Prostate gland (tissue), 2 donors: ENCODE results near the gene SCN7A.

Experiments used
- CTCF ChIP-seq, 4 experiments: fragments of 200-600 bp in 2 of 4; fragments of 450-650 bp in 2 of 4; sonication (generic) in 2 of 4; IDR thresholded peaks; 1 replicate in 3 of 4; 2 replicates in 1 of 4; pipeline ENCODE4 v1.5.1; 2016 to 2019; ENCODE audit warnings: antibody characterized with exemption in 4 of 4, mild to moderate bottlenecking in 2 of 4, moderate library complexity in 2 of 4
- POLR2A ChIP-seq: fragments of 450-650 bp; IDR thresholded peaks from one replicate; pipeline ENCODE4 v1.6.1; 2016; ENCODE audit warnings: antibody characterized with exemption, mild to moderate bottlenecking
- POLR2AphosphoS5 ChIP-seq: sonication (generic); formaldehyde crosslinking; IDR thresholded peaks from one replicate; pipeline ENCODE4 v1.6.1; 2017; ENCODE audit warnings: antibody characterized with exemption

DNA sequence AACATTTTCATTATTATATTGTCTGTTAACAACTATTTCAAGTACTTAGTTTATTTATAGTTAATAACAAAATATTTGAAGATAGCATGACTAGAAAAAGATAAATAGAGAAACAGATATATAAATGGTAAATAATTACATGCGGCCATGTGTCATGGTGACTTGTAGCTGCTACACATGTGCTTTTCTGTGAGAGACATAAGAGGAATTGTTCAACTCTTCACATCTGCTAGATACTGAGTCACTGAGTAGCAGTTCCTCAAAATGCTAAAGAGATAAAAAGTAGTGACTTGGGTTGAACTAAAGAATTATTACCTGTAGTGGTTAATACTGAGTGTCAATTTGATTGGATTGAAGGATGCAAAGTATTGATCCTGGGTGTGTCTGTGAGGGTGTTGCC is 80.8 kb downstream of the SCN7A start:
- no peak for TF ChIP-seq POLR2A
- TF ChIP-seq CTCF (IDR thresholded peaks at IDR 0.05): no peak
- no peak for TF ChIP-seq POLR2AphosphoS5
